GM19468 (cell line): ENCODE results near the gene ARMC12.
"Not testable (repeated sequence)": the region's sequence is repeated elsewhere in the genome, so short reads cannot be mapped to it uniquely, and the experiment has no call there.

Source experiments
- ATAC-seq: cut with Tn5 transposase; IDR thresholded peaks from one replicate; pipeline ENCODE4 v1.9.1; 2021; ENCODE audit warnings: mild to moderate bottlenecking, moderate library complexity, moderate number of reproducible peaks; ENCODE audit not compliant: unreplicated experiment; ENCODE audit errors: extremely low read depth

Gene ARMC12

GRCh38 chr6:35736982-35737412, at the start of gene ARMC12:
TSS of gene ARMC12 (plus strand) at chr6:35737032. CDS start at chr6:35737109, 77 bp downstream.
- no peak for ATAC-seq

GRCh38 chr6:35687658-35688604, 48.9 kb upstream of the ARMC12 start:
- ATAC-seq, result no peak

- peak; percentile 52 for ATAC-seq
Measured at GRCh38 chr6:35688605-35689322, 48.1 kb upstream of the ARMC12 start, which contains the start of gene FKBP5. TSS of gene FKBP5 (minus strand) at chr6:35688915. CDS start at chr6:35642824, 46,091 bp downstream.

- ATAC-seq, result not testable (repeated sequence)
Measured at GRCh38 chr6:35690006-35690405, 46.8 kb upstream of the ARMC12 start.

- ATAC-seq, result no peak
Measured at GRCh38 chr6:35690484-35690883, 46.3 kb upstream of the ARMC12 start.

- ATAC-seq, result no peak
Measured at GRCh38 chr6:35691027-35691824, 45.6 kb upstream of the ARMC12 start.

GRCh38 chr6:35694462-35694861, 42.4 kb upstream of the ARMC12 start:
- ATAC-seq, result no peak

GRCh38 chr6:35698430-35698829, 38.4 kb upstream of the ARMC12 start:
- ATAC-seq, result not testable (repeated sequence)

- ATAC-seq, result no peak
Measured at GRCh38 chr6:35698858-35699257, 38.0 kb upstream of the ARMC12 start.

GRCh38 chr6:35703554-35703953, 33.3 kb upstream of the ARMC12 start:
- no peak for ATAC-seq

GRCh38 chr6:35706468-35706867, 30.4 kb upstream of the ARMC12 start:
- no peak for ATAC-seq

GRCh38 chr6:35707714-35708407, 29.0 kb upstream of the ARMC12 start:
- no peak for ATAC-seq

GRCh38 chr6:35708585-35708984, 28.2 kb upstream of the ARMC12 start:
- no peak for ATAC-seq

GRCh38 chr6:35710241-35710847, 26.5 kb upstream of the ARMC12 start:
- no peak for ATAC-seq

GRCh38 chr6:35711731-35712130, 25.1 kb upstream of the ARMC12 start:
- no peak for ATAC-seq

GRCh38 chr6:35713006-35713767, 23.6 kb upstream of the ARMC12 start:
- ATAC-seq, result no peak

GRCh38 chr6:35716798-35717197, 20.0 kb upstream of the ARMC12 start:
- no peak for ATAC-seq
